HG03457 (cell line): ENCODE data around the gene ENDOD1.

ENCODE experiments used
- ATAC-seq: cut with Tn5 transposase; IDR thresholded peaks from one replicate; pipeline ENCODE4 v1.9.1; 2021; ENCODE audit warnings: moderate number of reproducible peaks; ENCODE audit not compliant: unreplicated experiment

The ENDOD1 gene

DNA sequence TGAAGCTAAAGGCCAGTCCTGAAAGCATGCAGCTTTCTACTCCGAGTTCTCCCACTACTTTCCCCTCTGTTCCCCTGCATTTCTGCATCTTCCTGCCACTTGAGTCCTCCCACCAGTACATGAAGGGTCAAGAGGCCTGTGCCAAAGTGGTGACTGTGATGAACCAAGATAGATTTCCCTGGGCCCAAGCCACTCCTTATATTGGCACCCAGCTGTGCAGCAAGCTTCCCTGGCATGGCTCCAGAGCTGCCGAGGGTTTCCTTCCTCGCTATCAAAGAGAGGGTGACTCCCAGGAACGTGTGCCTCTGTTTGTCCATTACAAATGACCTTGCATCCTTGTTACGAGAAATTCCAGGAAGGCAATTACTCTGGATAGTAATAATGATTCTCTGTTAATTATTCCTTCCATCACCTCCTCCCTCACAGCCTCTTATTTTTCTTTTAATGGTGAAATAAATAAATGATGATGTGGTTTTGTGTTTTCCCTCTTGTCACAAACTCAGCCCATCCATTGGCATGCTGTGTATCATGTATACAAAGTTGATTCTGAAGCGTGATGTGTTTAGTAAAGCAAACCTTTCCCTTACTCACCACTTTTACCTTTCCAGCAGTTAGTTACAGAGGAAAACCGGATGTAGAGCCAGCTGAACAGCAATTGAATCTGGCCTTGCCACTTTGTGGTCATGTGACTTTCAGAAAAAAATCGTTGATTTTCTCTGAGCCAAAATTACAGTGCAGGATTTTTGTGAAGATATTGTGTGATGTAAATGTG lies 14.7 kb upstream of the ENDOD1 start:
- ATAC-seq, result no peak

DNA sequence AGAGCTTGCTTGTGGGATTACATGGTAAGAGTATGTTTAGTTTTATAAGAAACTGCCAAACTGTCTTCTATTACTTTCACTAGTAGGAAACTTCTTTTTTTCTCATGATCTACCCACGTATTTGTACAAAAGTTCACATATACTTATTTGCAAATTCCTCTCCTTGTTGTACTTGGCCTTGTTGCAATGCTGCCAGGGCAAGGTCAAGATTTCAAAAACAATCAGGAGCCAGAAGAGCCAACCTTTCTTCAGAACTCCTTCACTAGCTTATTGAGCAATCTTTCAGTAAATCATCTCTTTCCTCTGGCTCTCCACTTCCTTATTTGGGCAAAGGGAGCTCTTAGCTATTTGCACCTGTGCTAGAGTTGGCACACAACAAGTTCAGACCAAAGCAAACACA lies 13.2 kb upstream of the ENDOD1 start:
- peak; percentile 81 for ATAC-seq

DNA sequence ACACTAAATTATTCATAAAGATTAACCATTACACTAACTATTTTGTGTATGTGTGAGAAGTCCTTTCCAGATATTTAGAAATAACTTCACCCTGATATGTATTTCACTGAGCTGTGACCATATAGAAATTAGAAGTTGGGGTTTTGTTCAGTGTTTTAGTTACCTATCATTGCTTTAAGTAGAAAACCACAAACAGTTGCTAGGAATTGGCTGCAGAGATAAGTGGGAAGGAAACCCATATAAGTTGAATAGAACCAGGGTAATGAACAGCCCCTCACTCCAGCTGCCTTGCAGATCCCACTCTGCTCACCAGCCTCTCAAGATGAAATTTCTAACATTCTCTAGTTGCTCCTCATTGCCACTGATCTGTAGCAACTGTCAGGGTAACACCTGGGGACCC lies 12.7 kb upstream of the ENDOD1 start:
- ATAC-seq, result no peak

- no peak for ATAC-seq
Observed at GRCh38 chr11:95078526-95078925, 11.1 kb upstream of the ENDOD1 start.

DNA sequence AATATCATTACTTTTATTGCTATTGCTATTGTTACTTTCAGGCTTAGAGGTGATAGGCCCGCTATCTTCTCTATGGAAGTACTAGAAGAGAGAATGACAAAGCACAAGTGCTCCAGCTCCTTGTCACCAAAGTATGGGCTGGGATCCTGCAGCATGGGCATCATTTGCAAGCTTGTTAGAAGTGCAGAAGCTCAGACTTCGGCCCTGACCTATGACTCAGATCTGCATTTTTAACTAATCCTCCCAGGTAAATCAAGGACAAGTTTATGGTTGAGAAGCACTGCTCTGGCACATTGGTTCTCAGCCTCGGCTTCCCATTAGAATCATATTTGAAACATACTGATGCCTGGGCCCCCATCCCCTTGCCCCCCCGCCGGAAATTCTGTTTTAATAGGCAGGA lies 8.6 kb upstream of the ENDOD1 start:
- ATAC-seq, result no peak

DNA sequence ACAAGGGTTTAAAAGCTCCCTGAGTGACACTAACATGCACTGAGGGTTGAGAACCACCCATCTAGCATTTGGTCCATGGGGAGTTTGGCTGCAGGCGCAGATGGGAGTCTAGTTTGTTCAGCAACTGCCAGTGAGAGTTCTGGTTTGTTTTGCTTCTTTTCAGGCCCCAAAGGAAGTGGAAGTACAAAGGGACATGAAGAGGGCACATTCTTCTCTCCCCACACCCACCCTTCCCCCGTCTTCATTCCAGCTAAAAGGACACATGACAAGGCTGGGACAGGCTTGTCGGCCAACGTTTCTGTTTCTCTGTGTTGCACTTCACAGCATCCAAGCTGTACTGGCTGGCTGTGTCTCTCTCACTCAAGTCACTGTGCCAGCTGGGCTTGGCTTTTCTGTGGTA lies 8.2 kb upstream of the ENDOD1 start:
- no peak for ATAC-seq

GRCh38 chr11:95082576-95083001 lies 7.1 kb upstream of the ENDOD1 start:
- ATAC-seq, result no peak

- ATAC-seq, result no peak
Observed at GRCh38 chr11:95084509-95084908, 5.1 kb upstream of the ENDOD1 start.

- no peak for ATAC-seq
Observed at GRCh38 chr11:95085117-95085816, 4.4 kb upstream of the ENDOD1 start.

- no peak for ATAC-seq
Observed at GRCh38 chr11:95086151-95086550, 3.5 kb upstream of the ENDOD1 start.

- ATAC-seq, result no peak
Observed at GRCh38 chr11:95086836-95087570, 2.6 kb upstream of the ENDOD1 start.

DNA sequence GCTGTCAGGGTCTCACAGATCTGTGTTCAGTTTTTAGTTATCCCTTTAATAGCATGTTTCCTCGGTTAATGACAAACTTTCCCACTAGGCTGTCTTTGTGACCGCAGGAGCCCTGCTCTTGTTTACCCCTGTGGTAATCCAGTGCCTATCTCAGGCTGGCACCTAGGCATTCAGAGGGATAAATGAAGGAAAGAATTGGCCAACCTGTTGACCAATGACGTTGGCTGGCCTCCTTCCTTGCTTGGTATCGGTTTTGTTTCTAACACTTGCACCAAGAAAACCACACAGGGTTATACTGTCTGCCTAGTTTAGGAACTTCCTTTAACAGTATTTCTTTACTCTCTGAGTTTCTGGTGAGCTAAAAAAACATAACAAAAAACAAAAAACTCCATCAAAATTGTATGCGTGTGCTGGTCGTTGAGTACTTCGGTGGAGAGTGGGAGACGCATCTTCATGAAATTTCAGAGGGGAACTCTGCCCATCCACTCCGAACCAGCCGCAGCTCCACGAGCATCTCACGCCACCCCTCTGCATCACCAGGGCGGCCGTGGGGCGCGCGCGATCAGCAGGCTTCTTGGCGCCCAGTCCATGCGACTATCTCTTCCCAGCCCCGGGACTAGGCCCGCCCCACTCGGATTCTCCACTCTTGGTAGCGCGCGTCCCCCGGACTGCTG lies 563 bp upstream of the ENDOD1 start:
- ATAC-seq, result peak; percentile 40

- no peak for ATAC-seq
Observed at GRCh38 chr11:95091663-95092180, 2.1 kb downstream of the ENDOD1 start.

DNA sequence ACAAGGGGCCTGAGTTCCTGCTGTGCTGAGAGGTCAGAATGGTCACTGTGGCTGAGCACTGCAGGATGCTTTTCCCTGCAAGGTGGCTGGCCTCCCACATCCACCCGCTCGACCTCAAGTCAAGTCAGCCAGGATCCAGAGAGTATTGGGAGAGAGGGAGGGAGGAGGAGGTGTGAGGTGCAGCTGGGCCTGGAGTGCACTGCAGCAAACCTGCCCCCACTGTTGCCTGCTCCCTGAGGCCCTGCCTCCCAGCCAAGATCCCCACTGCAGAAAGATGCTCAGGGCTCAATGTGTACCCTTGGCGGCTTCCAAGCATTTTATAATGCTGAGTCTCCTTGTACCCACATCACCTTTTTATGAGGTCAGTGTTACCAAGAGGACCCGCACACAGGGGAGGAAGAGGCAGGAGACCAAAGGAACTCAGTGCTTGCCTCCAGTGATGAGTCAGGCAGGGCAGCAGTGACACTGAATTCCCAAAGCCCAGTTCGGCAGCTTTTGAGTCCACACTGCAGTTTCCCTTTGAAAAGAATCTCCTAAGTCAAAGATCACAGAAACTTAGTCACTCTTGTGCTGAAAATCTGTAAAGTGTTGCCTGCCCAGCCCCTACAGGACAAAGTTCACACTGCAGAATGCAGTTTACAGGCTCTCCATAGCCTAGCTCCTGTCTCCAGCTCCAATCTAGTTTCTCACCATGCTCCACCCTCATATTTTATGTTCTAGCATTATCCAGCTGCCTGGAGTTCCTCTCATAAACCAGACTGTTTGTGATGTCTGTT lies 3.1 kb downstream of the ENDOD1 start:
- no peak for ATAC-seq

DNA sequence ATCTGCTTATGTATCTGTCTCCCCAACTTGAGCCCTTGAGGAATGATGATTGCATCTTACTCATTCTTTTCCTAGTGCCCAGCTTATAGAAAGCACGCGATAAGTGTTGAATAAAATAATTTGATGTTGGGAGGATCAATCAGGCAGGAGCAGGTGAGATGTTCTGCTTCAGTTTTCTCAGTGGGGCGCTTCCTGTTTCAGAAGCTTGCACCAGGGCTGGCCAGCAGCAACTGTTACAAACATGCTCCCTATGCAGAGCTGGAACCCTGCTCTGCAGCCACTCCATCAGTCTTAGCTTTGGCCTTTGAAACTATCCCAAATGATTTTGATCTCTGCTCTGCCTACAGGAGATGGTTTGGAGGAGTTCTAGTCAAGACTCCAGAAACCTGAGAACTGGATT lies 3.9 kb downstream of the ENDOD1 start:
- ATAC-seq, result no peak

DNA sequence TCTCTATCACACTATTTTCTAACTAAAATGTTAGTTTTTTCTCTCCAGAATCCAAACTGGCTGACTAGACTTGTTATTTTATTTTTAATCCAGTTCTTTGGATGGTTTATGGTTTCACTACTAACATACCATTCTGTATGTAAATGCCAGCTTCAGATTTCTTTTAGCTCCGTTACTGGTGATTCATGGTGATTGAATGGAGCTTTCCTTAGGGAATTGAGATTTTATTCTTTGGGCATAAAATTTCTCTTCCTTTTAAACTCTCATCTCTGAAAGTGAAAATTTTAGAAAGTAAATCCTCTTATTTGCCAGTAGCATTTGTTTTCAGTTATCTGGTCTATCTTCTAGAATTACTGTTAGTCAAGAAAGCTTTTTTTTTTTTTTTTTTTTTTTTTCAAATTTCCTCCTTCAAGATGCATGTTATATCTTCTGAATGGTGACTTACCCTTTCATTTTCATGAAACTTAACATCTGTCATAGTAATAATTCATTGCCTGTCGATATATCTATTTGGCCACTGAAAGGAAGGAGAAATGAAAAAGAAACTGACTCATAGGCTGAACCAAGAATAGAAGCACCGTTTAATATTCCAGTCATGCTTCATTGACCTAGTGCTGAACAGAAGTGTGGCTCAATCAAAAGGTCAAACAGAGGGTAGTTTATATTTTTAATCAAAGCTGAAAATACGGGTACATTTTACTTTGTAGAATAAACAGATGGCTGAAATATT lies 6.4 kb downstream of the ENDOD1 start:
- peak; percentile 75 for ATAC-seq

GRCh38 chr11:95097209-95097608 lies 7.6 kb downstream of the ENDOD1 start:
- no peak for ATAC-seq

GRCh38 chr11:95098826-95099225 lies 9.2 kb downstream of the ENDOD1 start:
- no peak for ATAC-seq

DNA sequence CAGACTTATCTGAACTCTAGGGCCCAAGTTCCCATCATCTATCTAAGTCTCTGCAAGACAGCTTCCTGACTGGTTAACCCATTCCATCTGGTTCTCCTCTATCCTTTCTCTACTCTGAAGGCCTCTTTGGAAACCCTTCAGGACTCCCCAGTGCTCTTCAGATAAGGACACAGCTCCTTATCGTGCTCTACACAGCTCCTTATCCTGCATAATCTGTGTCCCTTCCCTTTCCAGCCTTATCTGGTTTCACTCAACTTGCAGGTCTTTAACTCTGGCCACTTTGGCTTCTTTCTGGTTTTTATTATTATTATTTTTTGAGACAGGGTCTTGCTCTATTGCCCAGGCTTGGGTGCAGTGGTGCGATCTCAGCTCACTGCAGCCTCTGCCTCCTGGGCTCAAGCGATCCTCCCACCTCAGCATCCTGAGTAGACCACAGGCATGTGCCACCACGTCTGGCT lies 10.6 kb downstream of the ENDOD1 start:
- ATAC-seq, result no peak
